HG03432 (cell line): ENCODE measurements around the gene LPCAT4.
A peak's percentile ranks its signal among the peaks of the same experiment; 100 is the strongest.

Experiments
- ATAC-seq: cut with Tn5 transposase; IDR thresholded peaks from one replicate; pipeline ENCODE4 v1.9.1; 2021; ENCODE audit warnings: mild to moderate bottlenecking, moderate library complexity; ENCODE audit not compliant: unreplicated experiment

Gene LPCAT4

DNA sequence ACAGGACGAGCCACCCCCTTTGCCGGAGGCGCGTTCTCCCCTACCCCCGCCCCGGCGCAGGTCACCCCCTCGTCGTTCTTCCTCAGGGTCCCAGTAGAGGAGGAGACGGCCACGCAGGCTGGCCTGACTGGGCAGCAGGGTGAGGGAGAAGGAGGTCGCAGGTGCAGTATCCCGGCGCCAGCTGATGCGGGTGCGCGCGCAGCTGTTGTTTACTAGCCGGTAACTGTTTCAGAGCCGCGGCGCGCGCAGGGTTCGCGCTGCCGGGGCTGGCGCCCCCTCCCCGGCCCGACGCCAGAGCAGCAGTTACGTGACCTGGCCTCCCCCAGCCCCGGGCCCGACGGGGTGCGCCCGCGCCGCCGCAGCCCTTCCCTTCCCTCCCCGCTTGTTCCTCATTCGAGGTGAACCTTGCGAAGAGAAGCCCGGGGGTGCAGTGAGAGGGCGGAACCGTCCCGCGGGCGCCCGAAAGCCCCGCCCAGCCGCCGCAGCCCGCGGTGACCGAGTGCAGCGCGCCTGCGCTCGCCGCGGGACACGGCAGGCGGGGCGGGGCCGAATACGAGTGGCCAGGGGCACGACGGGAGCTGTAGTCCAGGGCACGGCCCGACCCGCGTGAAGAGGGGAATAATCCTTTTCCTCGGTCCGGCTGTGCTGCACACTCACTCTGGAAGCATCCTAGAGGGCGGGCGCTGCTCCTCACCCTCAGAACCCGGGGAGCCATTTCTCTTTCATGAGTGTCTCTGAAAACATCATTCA is 29.3 kb downstream of the LPCAT4 start, which contains the start of gene SLC12A6:
Gene SLC12A6 (minus strand): TSS at position 225 of the 750 bp plus-strand sequence. CDS start 1,101 bp downstream, outside the sequence.
- peak; percentile 79 for ATAC-seq

- peak; percentile 12 for ATAC-seq
Measured at GRCh38 chr15:34336991-34337556, 29.9 kb downstream of the LPCAT4 start.

GRCh38 chr15:34336231-34336990 is 30.6 kb downstream of the LPCAT4 start:
- ATAC-seq, result no peak

- ATAC-seq, result no peak
Measured at GRCh38 chr15:34335176-34336032, 31.6 kb downstream of the LPCAT4 start.

DNA sequence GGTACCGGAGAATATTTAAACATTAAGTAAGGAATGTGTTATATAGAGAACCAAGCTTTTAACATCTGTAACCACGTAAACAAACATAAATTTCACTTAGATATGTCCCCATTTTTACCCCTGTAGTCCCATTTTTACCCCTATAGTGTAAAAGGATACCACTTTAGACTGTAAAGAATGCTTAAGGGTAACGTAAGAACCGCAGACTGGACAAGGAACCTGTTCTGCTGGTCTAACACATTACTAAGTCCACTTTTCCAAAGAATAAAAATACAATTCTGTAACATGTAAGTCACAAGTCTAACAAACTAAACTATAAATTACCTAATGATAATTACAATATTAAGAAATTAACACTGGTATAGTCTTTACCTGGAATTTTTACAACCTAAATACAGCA is 32.3 kb downstream of the LPCAT4 start:
- ATAC-seq, result no peak

GRCh38 chr15:34332553-34333120 is 34.4 kb downstream of the LPCAT4 start:
- ATAC-seq, result no peak

GRCh38 chr15:34331809-34332208 is 35.2 kb downstream of the LPCAT4 start:
- no peak for ATAC-seq

- ATAC-seq, result no peak
Measured at GRCh38 chr15:34330279-34330678, 36.7 kb downstream of the LPCAT4 start.

DNA sequence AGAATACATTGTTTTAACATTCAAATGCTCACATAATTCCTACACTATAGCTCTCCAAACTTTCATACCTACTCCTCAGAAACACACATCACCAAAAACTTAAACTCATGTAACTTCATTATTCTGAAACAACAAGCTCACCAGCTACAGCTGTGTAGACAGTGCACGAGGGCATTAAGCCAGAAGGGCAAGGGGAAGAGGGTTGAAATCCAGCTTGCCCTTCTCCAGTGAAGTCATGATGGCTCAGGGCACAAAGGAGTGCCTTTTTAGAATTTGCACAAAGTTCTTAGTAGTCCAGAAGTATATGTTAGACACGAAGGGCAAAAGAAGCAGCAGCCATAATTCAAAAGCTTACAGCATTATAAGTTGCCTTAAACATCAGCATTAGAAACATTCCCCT is 38.0 kb downstream of the LPCAT4 start:
- no peak for ATAC-seq

DNA sequence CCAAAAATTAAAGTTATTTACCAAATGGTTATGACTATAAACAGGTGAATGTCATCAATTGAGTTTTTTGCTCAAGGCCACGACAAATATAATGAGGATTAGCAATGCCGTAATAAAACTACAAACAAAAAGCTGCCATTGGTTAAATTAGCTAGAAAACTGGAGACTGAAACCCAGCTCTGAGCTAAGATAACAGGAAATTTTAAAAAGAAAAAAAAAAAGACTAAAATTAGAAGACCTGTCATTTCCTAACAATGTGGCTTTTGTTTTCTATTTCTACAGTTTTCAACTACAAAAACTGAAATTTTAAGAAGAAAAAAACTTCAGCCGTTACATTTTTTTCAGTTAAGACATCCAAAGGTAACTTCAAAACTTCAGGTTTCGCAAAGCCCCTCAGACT is 39.1 kb downstream of the LPCAT4 start:
- no peak for ATAC-seq

GRCh38 chr15:34325368-34325767 is 41.6 kb downstream of the LPCAT4 start:
- no peak for ATAC-seq

GRCh38 chr15:34324933-34325332 is 42.1 kb downstream of the LPCAT4 start:
- ATAC-seq, result no peak

GRCh38 chr15:34323217-34323616 is 43.8 kb downstream of the LPCAT4 start:
- ATAC-seq, result no peak

DNA sequence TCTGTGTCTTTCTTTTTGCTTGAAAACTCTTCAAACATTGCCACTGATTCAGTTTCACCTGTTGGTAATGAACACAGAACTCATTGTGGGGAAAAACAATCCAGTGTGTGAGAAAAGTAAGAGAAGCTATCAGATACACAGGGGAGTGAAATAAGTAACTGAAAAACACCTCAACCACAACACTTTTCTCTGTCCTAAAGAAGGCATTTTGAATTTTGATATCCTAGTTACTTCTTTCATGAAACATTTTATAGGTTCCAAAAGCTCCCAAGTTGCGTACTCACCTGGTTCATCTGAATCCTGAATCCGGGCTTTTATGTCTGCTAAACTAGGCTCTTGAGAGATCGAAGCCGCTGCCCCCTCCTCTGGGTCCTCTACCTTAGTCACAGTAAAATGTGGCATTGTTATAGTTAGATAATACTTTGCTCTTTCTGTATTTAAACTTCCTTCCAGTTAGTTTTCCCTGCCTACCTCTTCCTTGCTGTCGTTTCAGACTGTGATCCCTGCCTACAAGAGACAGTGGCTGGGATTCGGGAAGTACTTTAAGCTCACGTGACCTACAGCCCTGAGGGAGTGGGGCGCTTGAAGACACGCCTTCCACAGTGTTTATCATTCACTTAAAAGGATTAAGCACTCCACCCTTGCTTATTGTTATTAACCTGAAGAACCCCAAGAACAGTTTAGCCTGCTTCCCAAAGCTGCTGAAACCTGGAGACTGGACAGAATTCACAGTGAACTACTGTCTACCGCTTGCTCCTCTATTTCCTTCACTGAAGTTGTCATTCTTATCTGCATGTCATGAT is 48.5 kb downstream of the LPCAT4 start:
- ATAC-seq, result peak; percentile 73

DNA sequence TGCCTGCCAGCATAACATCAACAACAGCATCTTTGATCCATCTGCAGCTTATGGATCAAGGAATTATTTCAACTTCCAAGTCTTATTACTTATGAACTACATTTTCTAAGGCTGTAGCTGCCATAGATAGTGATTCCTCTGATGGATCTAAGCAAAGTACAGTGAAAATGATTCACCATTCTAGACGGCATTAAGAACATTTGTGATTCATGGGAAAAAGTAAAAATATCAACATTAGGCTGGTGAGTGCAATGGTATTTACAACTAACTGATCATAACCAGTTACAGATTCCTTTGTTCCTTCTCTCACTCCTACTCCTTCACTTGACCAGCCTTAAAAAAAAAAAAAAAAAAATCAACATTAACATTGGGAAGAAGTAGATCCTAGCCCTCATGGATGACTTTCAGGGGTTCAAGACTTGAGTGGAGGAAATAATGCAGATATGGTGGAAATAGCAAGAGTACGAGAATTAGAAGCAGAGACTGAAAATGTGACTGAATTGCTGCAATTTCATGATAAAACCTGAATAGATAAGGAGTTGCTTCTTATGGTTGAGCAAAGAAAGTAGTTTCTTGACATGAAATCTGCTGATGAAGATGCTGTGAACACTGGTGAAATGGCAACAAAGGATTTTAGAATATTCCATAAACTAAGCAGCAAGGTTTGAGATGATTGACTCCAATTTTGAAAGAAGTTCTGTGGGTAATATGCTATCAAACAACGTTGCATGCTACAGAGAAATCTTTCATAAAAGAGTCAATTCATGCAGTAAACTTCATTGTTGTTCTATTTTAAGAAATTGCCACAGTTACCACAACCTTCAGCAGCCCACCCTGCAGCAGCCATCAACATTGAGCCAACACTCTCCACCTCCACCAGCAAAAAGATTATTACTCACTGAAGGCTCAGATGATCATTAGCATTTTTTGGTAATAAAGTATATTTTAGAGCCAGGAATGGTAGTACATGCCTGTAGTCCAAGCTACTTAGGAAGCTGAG is 52.2 kb downstream of the LPCAT4 start:
- no peak for ATAC-seq

GRCh38 chr15:34311563-34311962 is 55.4 kb downstream of the LPCAT4 start:
- no peak for ATAC-seq
